H1 (cell line): ENCODE data around the gene MTMR8.

ENCODE experiments used
- EZH2 ChIP-seq: fragments of 200-600 bp; sonication (generic); IDR thresholded peaks from 2 replicates; pipeline ENCODE4 v1.7.1; 2012; ENCODE audit warnings: low read depth, mild to moderate bottlenecking, moderate library complexity, low read length, inconsistent platforms; ENCODE audit not compliant: severe bottlenecking
- POLR2A ChIP-seq, 2 experiments: IDR thresholded peaks; 1 replicate in 1 of 2; 2 replicates in 1 of 2; pipeline ENCODE4 v1.6.1; 2011; ENCODE audit warnings: low read depth in 2 of 2, low read length in 2 of 2, mild to moderate bottlenecking in 2 of 2; ENCODE audit errors: control extremely low read depth in 1 of 2
- POLR2AphosphoS5 ChIP-seq: IDR thresholded peaks from 2 replicates; pipeline ENCODE4 v1.6.1; 2011; ENCODE audit warnings: low read depth, low read length
- SIN3A ChIP-seq, 2 experiments: IDR thresholded peaks in 1 of 2; conservative IDR thresholded peaks in 1 of 2; 2 replicates each; pipeline ENCODE4 v1.6.1; 2011 to 2012; ENCODE audit warnings: low read length in 2 of 2, improper control_type of control experiment in 1 of 2, low read depth in 1 of 2, mild to moderate bottlenecking in 1 of 2
- SP1 ChIP-seq: IDR thresholded peaks from 2 replicates; pipeline ENCODE4 v1.6.1; 2011; ENCODE audit warnings: low read depth, low read length
- SP2 ChIP-seq: IDR thresholded peaks from 2 replicates; pipeline ENCODE4 v1.6.1; 2012; ENCODE audit warnings: mild to moderate bottlenecking, low read length, inconsistent platforms
- TAF7 ChIP-seq: optimal IDR thresholded peaks from 2 replicates; pipeline ENCODE3; 2011; ENCODE audit warnings: low read depth, mild to moderate bottlenecking, inconsistent platforms, low read length, moderate library complexity, borderline replicate concordance
- TF ChIP-seq, protein P1 (sequence below), 3 experiments: IDR thresholded peaks; 1 replicate in 2 of 3; 2 replicates in 1 of 3; pipeline versions ENCODE4 v1.5.1 to v1.6.1; 2011; ENCODE audit warnings: low read length in 3 of 3, mild to moderate bottlenecking in 3 of 3, inconsistent platforms in 2 of 3, low read depth in 1 of 3, moderate library complexity in 1 of 3; ENCODE audit not compliant: insufficient read depth in 1 of 3; ENCODE audit errors: control extremely low read depth in 1 of 3
- TF ChIP-seq, protein P2 (sequence below): IDR thresholded peaks from 2 replicates; pipeline ENCODE4 v1.6.1; 2012; ENCODE audit warnings: low read length, inconsistent platforms

DNA sequence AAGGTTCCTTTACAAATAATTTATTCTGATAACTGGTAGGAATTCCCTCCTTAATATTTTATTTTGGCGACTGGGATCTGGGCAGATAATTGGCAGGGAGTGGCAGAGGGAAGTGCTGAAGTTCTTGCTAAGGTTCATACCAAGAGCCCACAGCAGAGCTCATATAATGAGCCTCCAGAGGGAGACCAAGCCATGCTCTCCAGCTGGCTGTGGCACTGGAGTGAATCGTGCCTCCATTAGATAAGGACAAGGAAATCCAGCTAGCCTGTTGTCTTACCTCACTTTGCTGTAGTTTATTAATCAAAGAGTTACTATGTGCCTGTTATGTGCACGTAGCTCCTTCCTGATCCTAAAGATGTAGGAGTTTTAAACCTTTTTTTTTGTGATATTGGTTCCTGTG, 166.1 kb downstream of the MTMR8 start:
- TF ChIP-seq, protein P1, sequence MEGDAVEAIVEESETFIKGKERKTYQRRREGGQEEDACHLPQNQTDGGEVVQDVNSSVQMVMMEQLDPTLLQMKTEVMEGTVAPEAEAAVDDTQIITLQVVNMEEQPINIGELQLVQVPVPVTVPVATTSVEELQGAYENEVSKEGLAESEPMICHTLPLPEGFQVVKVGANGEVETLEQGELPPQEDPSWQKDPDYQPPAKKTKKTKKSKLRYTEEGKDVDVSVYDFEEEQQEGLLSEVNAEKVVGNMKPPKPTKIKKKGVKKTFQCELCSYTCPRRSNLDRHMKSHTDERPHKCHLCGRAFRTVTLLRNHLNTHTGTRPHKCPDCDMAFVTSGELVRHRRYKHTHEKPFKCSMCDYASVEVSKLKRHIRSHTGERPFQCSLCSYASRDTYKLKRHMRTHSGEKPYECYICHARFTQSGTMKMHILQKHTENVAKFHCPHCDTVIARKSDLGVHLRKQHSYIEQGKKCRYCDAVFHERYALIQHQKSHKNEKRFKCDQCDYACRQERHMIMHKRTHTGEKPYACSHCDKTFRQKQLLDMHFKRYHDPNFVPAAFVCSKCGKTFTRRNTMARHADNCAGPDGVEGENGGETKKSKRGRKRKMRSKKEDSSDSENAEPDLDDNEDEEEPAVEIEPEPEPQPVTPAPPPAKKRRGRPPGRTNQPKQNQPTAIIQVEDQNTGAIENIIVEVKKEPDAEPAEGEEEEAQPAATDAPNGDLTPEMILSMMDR (IDR thresholded peaks at IDR 0.05; ENCODE audit: control extremely low read depth in 1 of 3, insufficient read depth in 1 of 3, low read depth in 1 of 3, low read length in 3 of 3), result no peak
- TF ChIP-seq, protein P2, sequence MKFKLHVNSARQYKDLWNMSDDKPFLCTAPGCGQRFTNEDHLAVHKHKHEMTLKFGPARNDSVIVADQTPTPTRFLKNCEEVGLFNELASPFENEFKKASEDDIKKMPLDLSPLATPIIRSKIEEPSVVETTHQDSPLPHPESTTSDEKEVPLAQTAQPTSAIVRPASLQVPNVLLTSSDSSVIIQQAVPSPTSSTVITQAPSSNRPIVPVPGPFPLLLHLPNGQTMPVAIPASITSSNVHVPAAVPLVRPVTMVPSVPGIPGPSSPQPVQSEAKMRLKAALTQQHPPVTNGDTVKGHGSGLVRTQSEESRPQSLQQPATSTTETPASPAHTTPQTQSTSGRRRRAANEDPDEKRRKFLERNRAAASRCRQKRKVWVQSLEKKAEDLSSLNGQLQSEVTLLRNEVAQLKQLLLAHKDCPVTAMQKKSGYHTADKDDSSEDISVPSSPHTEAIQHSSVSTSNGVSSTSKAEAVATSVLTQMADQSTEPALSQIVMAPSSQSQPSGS, result no peak
- TF ChIP-seq SIN3A (conservative IDR thresholded peaks at IDR 0.05 in 1 of 2, IDR thresholded peaks at IDR 0.05 in 1 of 2; ENCODE audit: low read depth in 1 of 2, low read length in 2 of 2) (no peak), TAF7 (no peak), POLR2A (IDR thresholded peaks at IDR 0.05; ENCODE audit: control extremely low read depth in 1 of 2, low read depth in 2 of 2, low read length in 2 of 2) (no peak), SP2 (no peak), EZH2 (no peak), POLR2AphosphoS5 (no peak), SP1 (no peak)
